ENCODE results near the gene TXNDC2.

TXNDC2 gene

GRCh38 chr18:9913526-9914333 lies 28.0 kb downstream of the TXNDC2 start, which contains the start of gene VAPA:
Gene VAPA (plus strand): TSS chr18:9914016. CDS start chr18:9914257, 241 bp downstream.
- DNase-seq (ENCODE audit: low read depth, low spot score), result peak; percentile 95

GRCh38 chr18:9914334-9914583 lies 28.5 kb downstream of the TXNDC2 start:
- no peak for DNase-seq (ENCODE audit: low read depth, low spot score)

GRCh38 chr18:9914584-9915290 lies 29.0 kb downstream of the TXNDC2 start:
- DNase-seq (ENCODE audit: low read depth, low spot score), result no peak

- no peak for DNase-seq (ENCODE audit: low read depth, low spot score)
These were observed 29.7 kb downstream of the TXNDC2 start for GRCh38 chr18:9915291-9916076.

- DNase-seq (ENCODE audit: low read depth, low spot score), result no peak
These were observed 30.4 kb downstream of the TXNDC2 start for GRCh38 chr18:9916077-9916639.

- DNase-seq (ENCODE audit: low read depth, low spot score), result no peak
These were observed 31.0 kb downstream of the TXNDC2 start for GRCh38 chr18:9916808-9917207.

- DNase-seq (ENCODE audit: low read depth, low spot score), result no peak
These were observed 32.4 kb downstream of the TXNDC2 start for GRCh38 chr18:9918016-9918680.

GRCh38 chr18:9919564-9920232 lies 33.9 kb downstream of the TXNDC2 start:
- no peak for DNase-seq (ENCODE audit: low read depth, low spot score)

- no peak for DNase-seq (ENCODE audit: low read depth, low spot score)
These were observed 37.0 kb downstream of the TXNDC2 start for GRCh38 chr18:9922592-9923311.

GRCh38 chr18:9924371-9924943 lies 38.7 kb downstream of the TXNDC2 start:
- DNase-seq (ENCODE audit: low read depth, low spot score), result no peak

- no peak for DNase-seq (ENCODE audit: low read depth, low spot score)
These were observed 39.6 kb downstream of the TXNDC2 start for GRCh38 chr18:9925369-9925768.

GRCh38 chr18:9925795-9926194 lies 40.0 kb downstream of the TXNDC2 start:
- DNase-seq (ENCODE audit: low read depth, low spot score), result no peak

- no peak for DNase-seq (ENCODE audit: low read depth, low spot score)
These were observed 40.6 kb downstream of the TXNDC2 start for GRCh38 chr18:9926223-9926894.

GRCh38 chr18:9926977-9927376 lies 41.2 kb downstream of the TXNDC2 start:
- no peak for DNase-seq (ENCODE audit: low read depth, low spot score)

GRCh38 chr18:9927392-9928063 lies 41.8 kb downstream of the TXNDC2 start:
- DNase-seq (ENCODE audit: low read depth, low spot score), result no peak

GRCh38 chr18:9928646-9929259 lies 43.0 kb downstream of the TXNDC2 start:
- DNase-seq (ENCODE audit: low read depth, low spot score), result no peak

GRCh38 chr18:9930299-9930884 lies 44.6 kb downstream of the TXNDC2 start:
- no peak for DNase-seq (ENCODE audit: low read depth, low spot score)

- no peak for DNase-seq (ENCODE audit: low read depth, low spot score)
These were observed 45.4 kb downstream of the TXNDC2 start for GRCh38 chr18:9931146-9931545.
